Upper lobe of left lung (tissue), 6 donors: ENCODE measurements around the gene CHST8. TPM values are rescaled to one million over a fixed set of nuclear protein-coding genes. Genes with fewer than 3 reads are reported as not detected.

Experiments
- ATAC-seq, 2 donors: fragments of 200-7000 bp; cut with Tn5 transposase; one replicate each; pipeline ENCODE4 v1.9.1; 2022; ENCODE audit warnings: mild to moderate bottlenecking in 2 of 2, moderate library complexity in 2 of 2; ENCODE audit not compliant: low FRiP score in 2 of 2
- DNase-seq, 2 donors: peaks; one replicate each; pipeline ENCODE4 v3.0.0-alpha.2; 2019 to 2020
- H3K27ac ChIP-seq, 4 donors: fragments of 200-600 bp; sonication (generic); one replicate each; pipeline ENCODE4 v1.5.1; 2016 to 2019
- H3K27me3 ChIP-seq, 4 donors: fragments of 200-600 bp; sonication (generic); one replicate each; pipeline ENCODE4 v1.5.1; 2017 to 2019
- H3K36me3 ChIP-seq, 4 donors: fragments of 200-600 bp; sonication (generic); one replicate each; pipeline ENCODE4 v1.5.1; 2016 to 2019
- H3K4me1 ChIP-seq, 4 donors: fragments of 200-600 bp; sonication (generic); one replicate each; pipeline ENCODE4 v1.5.1; 2018 to 2019
- H3K4me3 ChIP-seq, 4 donors: fragments of 200-600 bp; sonication (generic); one replicate each; pipeline ENCODE4 v1.5.1; 2017 to 2019; ENCODE audit warnings: mild to moderate bottlenecking in 2 of 4, moderate library complexity in 1 of 4
- H3K9me3 ChIP-seq, 4 donors: fragments of 200-600 bp; sonication (generic); one replicate each; pipeline ENCODE4 v1.5.1; 2018 to 2019
- CTCF ChIP-seq, 6 experiments: fragments of 450-650 bp in 4 of 6; fragments of 200-600 bp in 2 of 6; sonication (generic) in 2 of 6; IDR thresholded peaks; one replicate each; pipeline ENCODE4 v1.5.1; 2016 to 2019; ENCODE audit warnings: antibody characterized with exemption in 6 of 6
- EP300 ChIP-seq, 4 donors: sonication (generic); formaldehyde crosslinking; IDR thresholded peaks; one replicate each; pipeline ENCODE4 v1.5.1; 2017; ENCODE audit warnings: antibody characterized with exemption in 4 of 4, control low read depth in 2 of 4
- POLR2A ChIP-seq, 4 donors: fragments of 450-650 bp; IDR thresholded peaks; one replicate each; pipeline ENCODE4 v1.5.1; 2016 to 2017; ENCODE audit warnings: antibody characterized with exemption in 4 of 4, mild to moderate bottlenecking in 2 of 4
- POLR2AphosphoS5 ChIP-seq, 2 donors: sonication (generic); formaldehyde crosslinking; IDR thresholded peaks; one replicate each; pipeline ENCODE4 v1.5.1; 2017; ENCODE audit warnings: antibody characterized with exemption in 2 of 2
- WGBS, 2 donors: methylation state at CpG; one replicate each; pipeline ENCODE4 v1.1.5; 2017 to 2018; 5-methylcytosine and 5-hydroxymethylcytosine counted together
- total RNA-seq, 6 donors: library from RNA; depleted of rRNA in 4 of 6; stranded (reverse); fragments of >200 nt in 4 of 6; gene quantifications; one replicate each; pipeline versions ENCODE4 v1.1.0 to v1.2.1, GENCODE V29; 2016 to 2021
- donor health status: DM: no; HTN: no; CAD: no; lungs with moderate emphysema.
- donor health status: DM: no; HTN: yes; CAD: no; lungs with severe emphysema.

Gene CHST8
- total RNA-seq, 6 donors from 2014 or later = 0.46 to 3.1 (median 0.72) TPM; not detected in 2

- H3K4me1 ChIP-seq = peaks cover 7 to 12% (median 8%) of the 10 kb centered on the region in 4 donors
- no peaks in the 10 kb centered on the region for H3K36me3 ChIP-seq
- peak overlapping the region in 1 of 4 donors; percentile 26 for H3K27ac ChIP-seq
- no peaks in the 10 kb centered on the region for H3K27me3 ChIP-seq
- no peak for TF ChIP-seq EP300 (IDR thresholded peaks at IDR 0.05)
- no peak for TF ChIP-seq POLR2AphosphoS5 (IDR thresholded peaks at IDR 0.05)
- TF ChIP-seq POLR2A (IDR thresholded peaks at IDR 0.05) = no peak
- TF ChIP-seq CTCF (IDR thresholded peaks at IDR 0.05) = no peak
- 88 to 100% methylated on average over 4 to 7 of the region's 7 CpGs for WGBS, 2 donors
- ATAC-seq (no peak), DNase-seq (no peak)
- no peaks in the 10 kb centered on the region for H3K9me3 ChIP-seq
- no peak overlapping the region for H3K4me3 ChIP-seq
These were observed 137.6 kb downstream of the CHST8 start for GRCh38 chr19:33759356-33759755.

- H3K4me3 ChIP-seq = no peak overlapping the region
- no peaks in the 10 kb centered on the region for H3K9me3 ChIP-seq
- peaks cover 0 to 4% (median 2%) of the 10 kb centered on the region in 4 donors for H3K4me1 ChIP-seq
- H3K27me3 ChIP-seq = no peaks in the 10 kb centered on the region
- H3K27ac ChIP-seq = no peak overlapping the region
- H3K36me3 ChIP-seq = no peaks in the 10 kb centered on the region
- 69 to 74% methylated on average over 7 to 11 of the region's 11 CpGs for WGBS, 2 donors
- ATAC-seq = no peak
- DNase-seq = peak in 1 of 2 donors; percentile 42
- TF ChIP-seq EP300 (IDR thresholded peaks at IDR 0.05) (no peak), POLR2AphosphoS5 (IDR thresholded peaks at IDR 0.05) (no peak), CTCF (IDR thresholded peaks at IDR 0.05) (no peak), POLR2A (IDR thresholded peaks at IDR 0.05) (no peak)
These were observed 142.0 kb downstream of the CHST8 start for GRCh38 chr19:33763633-33764371.

DNA sequence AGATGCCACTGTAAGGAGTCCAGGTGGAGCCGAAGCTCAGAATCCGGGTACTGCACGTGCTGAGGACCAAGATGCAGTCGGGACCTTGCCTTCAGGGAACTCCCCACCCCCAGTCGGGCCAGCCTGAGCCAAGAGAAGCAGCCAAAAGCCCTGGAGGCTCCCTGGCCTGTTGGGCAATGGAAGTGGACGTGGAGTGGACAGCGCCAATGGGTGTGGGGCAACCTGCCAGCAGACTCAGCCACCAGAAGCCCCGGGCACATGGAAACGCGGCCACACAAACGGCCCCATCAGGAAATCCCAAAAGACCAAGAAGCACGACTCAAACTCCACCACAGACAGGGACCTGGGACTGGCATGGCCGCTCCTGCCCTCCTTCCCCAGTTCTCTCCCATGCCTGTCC, 144.9 kb downstream of the CHST8 start:
- 74 to 79% methylated on average over 8 to 13 of the region's 13 CpGs for whole genome bisulfite sequencing, 2 donors
- H3K4me1 ChIP-seq = peaks cover 0 to 3% (median 0%) of the 10 kb centered on the region in 4 donors
- no peak overlapping the region for H3K4me3 ChIP-seq
- H3K27ac ChIP-seq = no peak overlapping the region
- no peaks in the 10 kb centered on the region for H3K9me3 ChIP-seq
- no peak for TF ChIP-seq POLR2AphosphoS5 (IDR thresholded peaks at IDR 0.05)
- TF ChIP-seq CTCF (IDR thresholded peaks at IDR 0.05) = no peak
- TF ChIP-seq EP300 (IDR thresholded peaks at IDR 0.05) = no peak
- TF ChIP-seq POLR2A (IDR thresholded peaks at IDR 0.05) = no peak
- DNase-seq (peak in 1 of 2 donors; percentile 30), ATAC-seq (no peak)
- no peaks in the 10 kb centered on the region for H3K27me3 ChIP-seq
- no peaks in the 10 kb centered on the region for H3K36me3 ChIP-seq

- ATAC-seq = no peak
These were observed 146.2 kb downstream of the CHST8 start for GRCh38 chr19:33767898-33768413.

More at GRCh38 chr19:33767898-33768413, 146.2 kb downstream of the CHST8 start:
- H3K4me1 ChIP-seq = peaks cover 0 to 3% (median 0%) of the 10 kb centered on the region in 4 donors
- no peaks in the 10 kb centered on the region for H3K27me3 ChIP-seq
- 41 to 47% methylated on average over 9 of the region's 9 CpGs for WGBS, 2 donors
- H3K9me3 ChIP-seq = no peaks in the 10 kb centered on the region
- DNase-seq = no peak
- H3K27ac ChIP-seq = no peak overlapping the region
- H3K4me3 ChIP-seq = no peak overlapping the region
- H3K36me3 ChIP-seq = no peaks in the 10 kb centered on the region
- no peak for TF ChIP-seq EP300 (IDR thresholded peaks at IDR 0.05)
- no peak for TF ChIP-seq CTCF (IDR thresholded peaks at IDR 0.05)
- no peak for TF ChIP-seq POLR2AphosphoS5 (IDR thresholded peaks at IDR 0.05)
